ENCODE data around the gene GMEB1. TPM values are rescaled to one million over a fixed set of nuclear protein-coding genes. Genes with fewer than 3 reads are reported as not detected.

GMEB1 gene
- total and polyA plus RNA-seq, 2 donors (not counting 3 experiments of a cell fraction or from before 2014, with no cell fraction given) = 8.1 to 16.0 TPM

DNA sequence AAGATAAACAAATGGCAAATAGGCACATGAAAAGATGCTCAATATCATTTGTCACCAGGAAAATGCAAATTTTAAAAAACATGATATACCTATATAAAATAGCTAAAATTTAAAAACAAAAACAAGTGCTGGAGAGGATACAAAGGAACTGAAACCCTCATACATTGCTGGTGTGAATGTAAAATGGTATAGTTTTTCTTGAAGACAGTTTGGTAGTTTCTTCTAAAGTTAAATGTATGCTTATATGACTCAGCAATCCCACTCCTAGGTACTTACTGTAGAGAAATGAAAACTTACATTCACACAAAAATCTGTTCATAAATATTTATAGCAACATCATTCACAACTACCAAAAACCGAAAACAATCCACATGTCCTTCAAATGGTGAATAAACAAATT, 36.9 kb upstream of the GMEB1 start:
- intact Hi-C loops (cut with micrococcal nuclease) (no loop called here), dilution Hi-C loops (cut with MboI; ENCODE audit: extremely low pct_ligation_motif_present, low sequenced_read_pairs) (no loop called here)
- POLR2A ChIA-PET = no interaction called here
- H3K9me1 ChIP-seq (replicated peaks; ENCODE audit: control insufficient read depth, extremely low read depth, insufficient read depth, low read length) = no peaks in the 10 kb centered on the region
- H3K4me3 ChIP-seq (replicated peaks in 1 of 3; ENCODE audit: insufficient read depth in 1 of 3, low read depth in 1 of 3, low read length in 3 of 3) = no peak overlapping the region
- FAIRE-seq (no peak), DNase-seq (ENCODE audit: low read depth, low spot score) (no peak)
- H3K9ac ChIP-seq (replicated peaks; ENCODE audit: extremely low read depth, insufficient read depth, low read length) = no peak overlapping the region
- CTCF ChIA-PET = interaction anchor here (1.0 kb wide), 1 partner anchor 9 kb away, joined by 3 read pairs; no protein-coding TSS in a partner anchor
- BruUV-seq (replicated peaks) = no TSS peak
- H3K27me3 ChIP-seq (ENCODE audit: control insufficient read depth in 2 of 2, insufficient read depth in 2 of 2, low read length in 2 of 2) = no peaks in the 10 kb centered on the region
- H2AFZ ChIP-seq (ENCODE audit: low read depth, low read length) = no peak overlapping the region
- no peak overlapping the region for H3K27ac ChIP-seq (ENCODE audit: insufficient read depth, low read depth, low read length)
- H4K20me1 ChIP-seq (replicated peaks; ENCODE audit: control insufficient read depth, extremely low read depth, insufficient read depth, low read length) = no peaks in the 10 kb centered on the region
- H3K79me2 ChIP-seq (ENCODE audit: control insufficient read depth, insufficient read depth, low read length) = no peaks in the 10 kb centered on the region
- H3K36me3 ChIP-seq (ENCODE audit: control insufficient read depth in 2 of 2, extremely low read depth in 1 of 2, insufficient read depth in 2 of 2, low read length in 2 of 2) = no peaks in the 10 kb centered on the region
- no peaks in the 10 kb centered on the region for H3K4me1 ChIP-seq (ENCODE audit: control insufficient read depth, extremely low read depth, insufficient read depth, low read length)
- no peak overlapping the region for H3K4me2 ChIP-seq (ENCODE audit: insufficient read depth, low read length)
- H3K9me3 ChIP-seq (replicated peaks; ENCODE audit: control insufficient read depth, insufficient read depth, low read length) = no peaks in the 10 kb centered on the region
- TF ChIP-seq POLR2A (IDR thresholded peaks at IDR 0.05; ENCODE audit: low read depth, low read length) (no peak), FOS (IDR thresholded peaks at IDR 0.05; ENCODE audit: borderline replicate concordance, insufficient read depth, low read length) (no peak), POLR2AphosphoS5 (IDR thresholded peaks at IDR 0.05; ENCODE audit: insufficient read depth, low read depth, low read length) (no peak), GATA2 (IDR thresholded peaks at IDR 0.05; ENCODE audit: insufficient read depth, insufficient read length, low read depth, low read length) (no peak), MYC (IDR thresholded peaks at IDR 0.05; ENCODE audit: low read depth, low read length) (no peak), EZH2 (IDR thresholded peaks at IDR 0.05; ENCODE audit: borderline replicate concordance, low read depth, low read length, severe bottlenecking) (no peak), JUN (IDR thresholded peaks at IDR 0.05; ENCODE audit: borderline replicate concordance, insufficient read depth, insufficient read length, low read depth) (no peak)
- TF ChIP-seq, protein P1, sequence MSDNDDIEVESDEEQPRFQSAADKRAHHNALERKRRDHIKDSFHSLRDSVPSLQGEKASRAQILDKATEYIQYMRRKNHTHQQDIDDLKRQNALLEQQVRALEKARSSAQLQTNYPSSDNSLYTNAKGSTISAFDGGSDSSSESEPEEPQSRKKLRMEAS (IDR thresholded peaks at IDR 0.05; ENCODE audit: insufficient read depth, insufficient read length) = no peak
- TF ChIP-seq, protein P2, sequence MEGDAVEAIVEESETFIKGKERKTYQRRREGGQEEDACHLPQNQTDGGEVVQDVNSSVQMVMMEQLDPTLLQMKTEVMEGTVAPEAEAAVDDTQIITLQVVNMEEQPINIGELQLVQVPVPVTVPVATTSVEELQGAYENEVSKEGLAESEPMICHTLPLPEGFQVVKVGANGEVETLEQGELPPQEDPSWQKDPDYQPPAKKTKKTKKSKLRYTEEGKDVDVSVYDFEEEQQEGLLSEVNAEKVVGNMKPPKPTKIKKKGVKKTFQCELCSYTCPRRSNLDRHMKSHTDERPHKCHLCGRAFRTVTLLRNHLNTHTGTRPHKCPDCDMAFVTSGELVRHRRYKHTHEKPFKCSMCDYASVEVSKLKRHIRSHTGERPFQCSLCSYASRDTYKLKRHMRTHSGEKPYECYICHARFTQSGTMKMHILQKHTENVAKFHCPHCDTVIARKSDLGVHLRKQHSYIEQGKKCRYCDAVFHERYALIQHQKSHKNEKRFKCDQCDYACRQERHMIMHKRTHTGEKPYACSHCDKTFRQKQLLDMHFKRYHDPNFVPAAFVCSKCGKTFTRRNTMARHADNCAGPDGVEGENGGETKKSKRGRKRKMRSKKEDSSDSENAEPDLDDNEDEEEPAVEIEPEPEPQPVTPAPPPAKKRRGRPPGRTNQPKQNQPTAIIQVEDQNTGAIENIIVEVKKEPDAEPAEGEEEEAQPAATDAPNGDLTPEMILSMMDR (IDR thresholded peaks at IDR 0.05; ENCODE audit: extremely low read depth in 1 of 2, insufficient read depth in 1 of 2, low read depth in 1 of 2, low read length in 2 of 2) = no peak
